ENCODE data around the gene VEZT.

DNA sequence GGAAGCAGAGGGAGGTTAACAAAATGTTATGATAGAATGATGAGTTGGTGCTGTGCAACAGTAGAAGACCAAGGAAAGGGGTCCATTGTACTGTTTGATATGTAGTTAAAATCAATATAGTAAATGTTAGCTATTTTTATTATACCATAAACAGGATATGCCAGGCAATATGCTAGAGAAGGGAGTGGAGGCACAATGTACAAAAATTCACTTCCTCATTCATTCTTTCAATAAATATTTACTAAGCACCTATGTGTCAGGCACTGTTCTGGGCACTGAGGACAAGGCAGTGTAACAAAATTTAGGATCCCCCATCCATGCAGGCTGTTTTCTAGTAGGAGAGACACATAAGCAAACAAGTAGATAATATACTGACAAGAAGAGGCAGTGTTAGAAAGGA, 25.3 kb upstream of the VEZT start:
- TF ChIP-seq, protein P1, sequence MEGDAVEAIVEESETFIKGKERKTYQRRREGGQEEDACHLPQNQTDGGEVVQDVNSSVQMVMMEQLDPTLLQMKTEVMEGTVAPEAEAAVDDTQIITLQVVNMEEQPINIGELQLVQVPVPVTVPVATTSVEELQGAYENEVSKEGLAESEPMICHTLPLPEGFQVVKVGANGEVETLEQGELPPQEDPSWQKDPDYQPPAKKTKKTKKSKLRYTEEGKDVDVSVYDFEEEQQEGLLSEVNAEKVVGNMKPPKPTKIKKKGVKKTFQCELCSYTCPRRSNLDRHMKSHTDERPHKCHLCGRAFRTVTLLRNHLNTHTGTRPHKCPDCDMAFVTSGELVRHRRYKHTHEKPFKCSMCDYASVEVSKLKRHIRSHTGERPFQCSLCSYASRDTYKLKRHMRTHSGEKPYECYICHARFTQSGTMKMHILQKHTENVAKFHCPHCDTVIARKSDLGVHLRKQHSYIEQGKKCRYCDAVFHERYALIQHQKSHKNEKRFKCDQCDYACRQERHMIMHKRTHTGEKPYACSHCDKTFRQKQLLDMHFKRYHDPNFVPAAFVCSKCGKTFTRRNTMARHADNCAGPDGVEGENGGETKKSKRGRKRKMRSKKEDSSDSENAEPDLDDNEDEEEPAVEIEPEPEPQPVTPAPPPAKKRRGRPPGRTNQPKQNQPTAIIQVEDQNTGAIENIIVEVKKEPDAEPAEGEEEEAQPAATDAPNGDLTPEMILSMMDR (IDR thresholded peaks at IDR 0.05) = no peak
- TF ChIP-seq POLR2A (IDR thresholded peaks at IDR 0.05; ENCODE audit: low read depth) (no peak), POLR2AphosphoS5 (IDR thresholded peaks at IDR 0.05) (no peak), EP300 (IDR thresholded peaks at IDR 0.05) (no peak)

Measured in esophagus muscularis mucosa (tissue), 4 donors.